NCI-H2196 treated with DMSO at 0.1 percent for 48 hours (cell line): ENCODE measurements around the gene CENPP.
"Not testable (repeated sequence)": the region's sequence is repeated elsewhere in the genome, so short reads cannot be mapped to it uniquely, and the experiment has no call there.

Experiments
- DNase-seq: peaks from one replicate; lab custom pipeline; 2025; ENCODE audit not compliant: unreplicated experiment; lab: John Stamatoyannopoulos, UW

The CENPP gene

GRCh38 chr9:92529124-92529523 is 203.4 kb downstream of the CENPP start:
- no peak for DNase-seq

GRCh38 chr9:92530893-92531292 is 205.1 kb downstream of the CENPP start:
- DNase-seq, result no peak

DNA sequence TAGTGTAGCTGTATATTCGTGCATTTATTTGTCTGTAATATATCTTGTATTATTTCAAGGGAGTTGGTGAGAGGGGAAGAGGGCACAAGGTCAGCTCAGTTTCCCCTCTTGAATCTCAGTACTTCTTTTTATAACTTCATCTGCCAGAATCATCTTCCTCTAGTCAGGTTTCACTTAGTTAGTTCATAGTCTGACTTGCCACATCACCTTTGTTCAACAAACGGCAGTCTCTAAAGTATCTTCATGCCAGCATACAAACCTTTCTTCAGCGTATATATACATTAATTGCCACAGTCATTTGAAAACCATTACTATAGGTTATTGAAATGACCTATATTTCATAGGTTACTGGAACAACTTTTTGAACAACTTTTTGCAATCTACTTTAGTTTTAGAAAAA is 208.5 kb downstream of the CENPP start:
- no peak for DNase-seq

DNA sequence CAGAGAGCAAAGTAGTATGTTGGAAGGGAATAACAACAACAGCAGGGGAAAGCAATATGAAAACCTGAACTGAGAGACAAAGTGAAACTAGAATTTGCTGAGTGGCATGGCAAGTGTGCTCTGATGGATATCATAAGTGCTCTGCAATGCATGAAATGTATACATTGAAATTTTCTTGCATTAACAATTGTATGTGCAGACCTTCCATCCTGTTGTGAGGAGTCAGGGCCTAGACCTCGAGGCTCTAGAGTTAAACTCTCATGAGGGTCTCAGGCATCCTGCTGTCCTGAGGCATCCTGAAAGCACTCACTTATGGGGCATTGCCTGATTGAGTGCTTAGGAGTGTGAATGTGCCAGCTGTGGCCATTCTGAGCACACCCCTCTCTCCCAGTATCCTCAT is 208.9 kb downstream of the CENPP start:
- DNase-seq, result no peak

- DNase-seq, result no peak
These were observed 210.4 kb downstream of the CENPP start, which contains the start of gene ECM2 for GRCh38 chr9:92535940-92536850. TSS of gene ECM2 (minus strand) at chr9:92535990. CDS start at chr9:92522866, 13,124 bp downstream.

DNA sequence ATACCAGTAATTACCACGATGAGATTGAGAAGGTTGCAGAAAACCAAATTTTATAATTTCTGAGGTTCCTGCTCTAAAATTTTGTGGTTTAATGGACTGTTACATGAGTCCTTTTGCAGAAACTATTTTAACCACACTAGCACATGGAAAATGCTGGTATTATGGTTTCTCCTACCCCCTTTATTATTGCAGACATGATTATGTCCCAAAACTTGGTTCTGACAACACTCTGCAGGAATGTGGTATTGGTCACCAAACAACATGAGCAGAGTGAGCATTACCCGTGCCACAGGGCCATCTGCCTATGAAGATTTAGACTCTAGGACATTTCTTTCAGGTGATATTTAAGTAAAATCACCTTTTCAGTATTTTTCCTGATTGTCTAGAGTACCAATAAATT is 212.8 kb downstream of the CENPP start:
- no peak for DNase-seq

DNA sequence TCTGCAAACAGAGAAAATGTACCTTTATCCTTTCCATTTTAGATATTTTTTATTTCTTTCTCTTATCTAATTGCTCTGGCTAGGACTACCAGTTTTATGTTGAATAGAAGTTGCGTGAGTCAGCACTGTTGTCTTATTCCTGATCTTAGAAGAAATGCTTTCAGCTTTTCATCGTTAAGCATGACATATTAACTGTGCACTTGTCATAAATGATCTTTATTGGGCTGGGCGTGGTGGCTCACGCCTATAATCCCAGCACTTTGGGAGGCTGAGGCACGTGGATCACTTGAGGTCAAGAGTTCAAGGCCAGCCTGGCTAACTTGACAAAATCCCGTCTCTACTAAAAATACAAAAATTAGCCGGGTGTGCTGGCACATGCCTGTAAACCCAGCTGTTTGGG is 218.2 kb downstream of the CENPP start:
- no peak for DNase-seq

- no peak for DNase-seq
These were observed 219.3 kb downstream of the CENPP start for GRCh38 chr9:92545002-92545510.

DNA sequence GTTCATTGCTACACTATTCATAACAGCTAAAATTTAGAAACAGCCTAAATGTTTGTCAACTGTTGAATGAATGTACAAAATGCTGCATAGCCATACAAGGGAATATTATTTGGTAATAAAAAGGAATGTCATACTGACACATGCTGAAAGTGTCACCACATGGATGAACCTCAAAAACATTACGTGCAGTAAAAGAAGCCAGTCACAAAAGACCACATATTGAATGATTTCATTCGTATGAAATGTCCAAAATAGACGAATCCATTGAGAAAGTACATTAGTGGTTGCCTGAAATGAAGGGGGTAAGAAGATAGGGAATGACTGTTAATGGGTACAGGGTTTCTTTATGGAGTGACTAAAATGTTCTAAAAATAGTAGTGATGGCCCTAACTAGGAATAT is 221.6 kb downstream of the CENPP start:
- no peak for DNase-seq

- DNase-seq, result no peak
These were observed 225.0 kb downstream of the CENPP start for GRCh38 chr9:92550765-92551164.

DNA sequence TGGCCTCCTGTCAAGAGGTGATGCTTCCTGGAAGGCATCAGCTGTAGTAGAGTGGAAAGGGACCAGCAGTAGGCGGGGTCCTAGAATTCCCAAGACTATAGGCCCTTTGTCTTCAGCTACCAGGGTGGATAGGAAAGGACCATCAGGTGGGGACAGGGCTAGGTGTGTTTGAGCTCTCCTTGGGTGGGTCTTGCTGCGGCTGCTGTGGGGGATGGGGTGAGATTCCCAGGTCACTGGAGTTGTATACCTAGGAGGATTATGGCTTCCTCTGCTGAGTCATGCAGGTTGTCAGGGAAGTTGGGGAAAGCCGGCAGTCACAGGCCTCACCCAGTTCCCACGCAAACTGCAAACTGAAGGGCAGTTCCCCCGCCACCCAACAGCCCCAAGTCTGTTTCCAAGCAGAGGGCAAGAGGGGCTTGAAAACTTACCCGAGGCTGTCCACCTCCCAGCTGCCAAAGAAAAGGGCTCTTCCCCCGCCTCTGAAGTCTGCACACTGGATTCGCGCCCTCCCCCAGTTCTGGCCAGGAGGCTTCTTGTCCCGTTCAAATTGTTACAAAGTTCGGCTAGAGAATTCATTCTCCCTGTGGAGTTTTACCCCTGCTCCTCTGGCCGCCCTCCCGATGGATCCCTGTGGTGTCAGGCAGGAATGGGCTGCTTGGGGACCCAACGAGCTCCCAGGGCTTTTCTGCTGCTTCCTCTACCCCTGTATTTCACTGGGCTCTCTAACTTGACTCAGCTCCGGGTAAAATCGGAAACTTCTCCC is 233.0 kb downstream of the CENPP start:
- DNase-seq, result no peak

GRCh38 chr9:92561374-92562330 is 235.9 kb downstream of the CENPP start:
- DNase-seq, result no peak

DNA sequence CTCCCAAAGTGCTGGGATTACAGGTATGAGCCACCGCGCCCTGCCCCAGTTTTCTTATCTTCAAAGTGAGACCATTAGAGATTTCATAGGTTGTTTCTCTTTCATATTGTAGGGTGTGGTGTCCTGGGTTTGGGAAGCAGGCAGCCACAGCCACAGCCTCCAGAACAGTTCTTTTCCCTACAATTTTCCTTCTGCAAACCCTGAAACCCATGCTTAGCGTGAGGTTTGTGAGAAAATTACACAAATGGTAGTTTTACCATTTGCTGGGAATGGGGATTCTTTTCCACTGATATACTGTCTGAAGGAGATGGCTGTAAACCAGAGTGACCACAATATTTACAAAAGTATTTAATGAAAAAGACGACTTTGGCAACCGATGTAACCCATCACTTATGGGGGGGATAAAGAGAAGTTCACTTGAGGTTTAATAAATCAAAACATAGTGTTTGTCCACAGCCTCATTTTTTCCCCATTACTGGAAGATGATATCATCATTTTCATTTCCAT is 236.8 kb downstream of the CENPP start:
- DNase-seq, result no peak

DNA sequence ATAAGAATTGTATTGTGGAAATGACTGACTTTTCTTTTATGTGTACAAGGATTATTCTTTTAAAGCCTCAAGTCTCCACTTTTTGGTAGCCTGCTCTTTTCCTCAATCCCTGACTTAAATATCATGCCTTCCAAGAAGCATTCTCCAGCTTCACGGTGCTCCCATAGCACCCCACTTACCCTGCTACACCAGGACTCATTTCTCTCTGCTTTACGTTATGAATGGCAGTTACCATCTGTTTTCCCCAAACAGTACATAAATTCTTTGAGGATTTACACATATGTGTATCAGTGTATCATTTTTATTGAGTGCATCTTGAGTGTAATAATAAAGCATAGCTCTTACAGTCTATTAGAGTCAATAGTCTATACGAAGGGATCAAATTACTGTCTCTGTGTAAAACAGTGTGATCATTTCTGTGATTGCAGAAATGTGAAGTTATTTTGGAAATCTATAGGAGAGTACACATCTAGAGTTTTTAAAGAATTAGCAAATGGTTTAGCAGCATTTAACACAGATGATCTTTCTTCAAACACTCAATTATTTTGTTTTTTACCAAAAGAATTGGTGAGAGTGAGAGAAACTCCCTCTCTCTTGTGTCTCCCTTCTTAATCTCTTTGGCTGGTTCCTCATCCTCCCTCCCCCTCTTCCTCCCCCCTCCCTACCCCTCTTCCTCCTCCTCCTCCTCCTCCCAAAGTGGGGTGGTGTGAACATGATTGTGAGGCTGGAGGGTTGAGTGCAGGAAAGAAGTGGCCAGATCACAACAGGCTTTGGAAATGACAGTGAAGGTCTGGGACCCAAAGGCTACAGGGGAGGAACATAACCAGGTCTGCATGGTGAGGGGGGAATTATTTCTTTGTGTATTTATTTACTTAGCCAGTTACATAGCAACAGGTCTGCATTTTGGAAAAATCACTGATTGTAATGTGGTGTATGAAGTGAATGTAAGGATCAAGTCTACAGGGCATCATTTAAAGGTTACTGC is 237.7 kb downstream of the CENPP start:
- DNase-seq, result peak; percentile 41

DNA sequence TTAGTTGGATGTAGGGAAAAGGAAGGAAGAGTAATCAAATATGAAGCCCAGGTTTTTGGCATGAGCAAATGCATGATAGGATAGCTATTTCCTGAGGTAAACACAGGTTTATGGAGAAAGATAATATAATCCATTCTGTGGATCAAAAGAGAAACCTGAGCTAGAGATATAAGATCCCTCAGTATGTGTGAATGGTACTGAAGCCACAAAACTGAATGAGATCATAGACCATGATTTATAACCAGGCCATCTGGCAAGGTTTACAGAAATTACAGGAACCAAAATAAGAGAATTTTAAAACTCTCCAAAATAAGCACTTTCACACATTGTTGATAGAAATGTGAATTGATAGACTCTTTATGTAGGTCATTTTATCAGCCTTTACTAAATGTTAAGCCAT is 238.8 kb downstream of the CENPP start:
- peak; percentile 60 for DNase-seq

DNA sequence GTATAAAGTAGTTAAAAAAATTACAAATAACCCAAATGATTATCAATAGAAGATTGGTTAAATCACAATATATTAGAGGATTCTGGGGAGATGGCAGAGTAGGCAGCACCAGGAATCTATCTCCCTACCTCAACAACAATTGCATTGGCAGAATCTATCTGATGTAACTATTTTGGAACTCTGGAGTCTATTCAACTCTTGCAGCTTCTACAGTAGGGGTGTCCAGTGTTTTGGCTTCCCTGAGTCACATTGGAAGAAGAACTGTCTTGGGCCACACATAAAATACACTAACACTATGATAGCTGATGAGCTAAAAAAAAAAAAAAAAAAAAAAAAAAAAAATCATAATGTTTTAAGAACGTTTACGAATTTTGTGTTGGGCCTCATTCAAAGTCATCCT is 239.2 kb downstream of the CENPP start:
- DNase-seq, result no peak

DNA sequence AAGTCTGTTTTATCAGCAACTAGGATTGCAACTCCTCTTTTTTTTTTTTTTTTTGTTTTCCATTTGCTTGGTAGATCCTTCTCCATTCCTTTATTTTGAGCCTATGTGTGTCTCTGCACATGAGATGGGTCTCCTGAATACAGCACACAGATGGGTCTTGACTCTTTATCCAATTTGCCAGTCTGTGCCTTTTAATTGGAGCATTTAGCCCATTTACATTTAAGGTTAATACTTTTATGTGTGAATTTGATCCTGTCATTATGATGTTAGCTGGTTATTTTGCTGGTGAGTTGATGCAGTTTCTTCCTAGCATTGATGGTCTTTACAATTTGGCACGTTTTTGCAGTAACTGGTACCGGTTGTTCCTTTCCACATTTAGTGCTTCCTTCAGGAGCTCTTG is 246.1 kb downstream of the CENPP start:
- DNase-seq, result not testable (repeated sequence)

DNA sequence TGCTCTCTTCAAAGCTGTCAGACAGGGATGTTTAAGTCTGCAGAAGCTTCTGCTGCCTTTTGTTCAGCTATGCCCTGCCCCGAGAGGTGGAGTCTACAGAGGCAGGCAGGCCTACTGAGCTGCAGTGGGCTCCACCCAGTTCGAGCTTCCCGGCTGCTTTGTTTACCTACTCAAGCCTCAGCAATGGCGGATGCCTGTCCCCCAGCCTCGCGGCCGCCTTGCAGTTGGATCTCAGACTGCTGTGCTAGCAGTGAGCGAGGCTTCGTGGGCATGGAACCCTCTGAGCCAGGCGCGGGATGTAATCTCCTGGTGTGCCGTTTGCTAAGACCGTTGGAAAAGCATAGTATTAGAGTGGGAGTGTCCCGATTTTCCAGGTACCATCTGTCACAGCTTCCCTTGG is 247.9 kb downstream of the CENPP start:
- not testable (repeated sequence) for DNase-seq

- DNase-seq, result peak; percentile 14
These were observed 250.4 kb downstream of the CENPP start for GRCh38 chr9:92576175-92576574.
